Keratinocyte (primary cell): ENCODE results near the gene SLC6A16. TPM values are rescaled to one million over a fixed set of nuclear protein-coding genes. Genes with fewer than 3 reads are reported as not detected.
"Not testable (repeated sequence)": the region's sequence is repeated elsewhere in the genome, so short reads cannot be mapped to it uniquely, and the experiment has no call there.

Experiments used
- DNase-seq: peaks from one replicate; pipeline ENCODE4 v3.0.0-alpha.2; 2011; ENCODE audit warnings: low read depth, missing footprints, low spot score
- FAIRE-seq: peaks from 2 replicates; lab custom pipeline; 2011; peaks lifted over from hg19 to GRCh38; lab: Jason Lieb, UNC
- H2AFZ ChIP-seq: 2 replicates; pipeline ENCODE4 v1.6.0; 2012; ENCODE audit warnings: low read length, control low read depth, inconsistent platforms; ENCODE audit not compliant: control insufficient read depth
- H3K27ac ChIP-seq: 2 replicates; pipeline ENCODE4 v1.5.1; 2011; ENCODE audit warnings: low read length; ENCODE audit not compliant: control insufficient read depth, insufficient read depth
- H3K27me3 ChIP-seq: 3 replicates; pipeline ENCODE4 v1.6.0; 2011; ENCODE audit warnings: low read length; ENCODE audit not compliant: control insufficient read depth, insufficient read depth; ENCODE audit errors: extremely low read depth
- H3K36me3 ChIP-seq, 2 experiments: 2 replicates in 1 of 2; 3 replicates in 1 of 2; pipeline ENCODE4 v1.5.1; 2011; ENCODE audit warnings: low read length in 2 of 2, mild to moderate bottlenecking in 1 of 2; ENCODE audit not compliant: control insufficient read depth in 2 of 2, insufficient read depth in 2 of 2; ENCODE audit errors: extremely low read depth in 1 of 2
- H3K4me1 ChIP-seq: 3 replicates; pipeline ENCODE4 v1.5.1; 2011; ENCODE audit warnings: low read length; ENCODE audit not compliant: control insufficient read depth, insufficient read depth; ENCODE audit errors: extremely low read depth
- H3K4me2 ChIP-seq: 3 replicates; pipeline ENCODE4 v1.6.0; 2011; ENCODE audit warnings: low read depth, low read length; ENCODE audit not compliant: control insufficient read depth, insufficient read depth; ENCODE audit errors: extremely low read depth
- H3K4me3 ChIP-seq, 3 experiments: fragments of 200-600 bp in 1 of 3; sonication (generic) in 1 of 3; 2 replicates in 2 of 3; 3 replicates in 1 of 3; pipeline ENCODE4 v1.5.1; 2011 to 2016; ENCODE audit warnings: low read length in 3 of 3, mild to moderate bottlenecking in 3 of 3, control low read depth in 2 of 3, inconsistent platforms in 1 of 3, low read depth in 1 of 3, mixed read lengths in 1 of 3, mixed run types in 1 of 3, moderate library complexity in 1 of 3; ENCODE audit not compliant: control insufficient read depth in 2 of 3, insufficient read depth in 2 of 3; ENCODE audit errors: extremely low read depth in 1 of 3
- H3K79me2 ChIP-seq: 2 replicates; pipeline ENCODE4 v1.6.0; 2012; ENCODE audit warnings: low read length; ENCODE audit not compliant: control insufficient read depth, insufficient read depth
- H3K9ac ChIP-seq: 3 replicates; pipeline ENCODE4 v1.6.0; 2011; ENCODE audit warnings: low read length; ENCODE audit not compliant: control insufficient read depth, insufficient read depth; ENCODE audit errors: extremely low read depth
- H3K9me1 ChIP-seq: 3 replicates; pipeline ENCODE4 v1.6.0; 2011; ENCODE audit warnings: low read length; ENCODE audit not compliant: control insufficient read depth, insufficient read depth; ENCODE audit errors: extremely low read depth
- H3K9me3 ChIP-seq: 2 replicates; pipeline ENCODE4 v1.5.1; 2012; ENCODE audit warnings: low read depth, low read length; ENCODE audit not compliant: control insufficient read depth
- H4K20me1 ChIP-seq: 3 replicates; pipeline ENCODE4 v1.6.0; 2011; ENCODE audit warnings: low read length; ENCODE audit not compliant: control insufficient read depth, insufficient read depth; ENCODE audit errors: extremely low read depth
- EZH2 ChIP-seq: IDR thresholded peaks from one replicate; pipeline ENCODE4 v1.6.1; 2012; ENCODE audit warnings: inconsistent platforms, mild to moderate bottlenecking, low read length, moderate library complexity
- dilution Hi-C: fragments of 300-500 bp; cut with MboI; formaldehyde crosslinking; loops from one replicate; pipeline ENCODE4 v1.7.0; 2020; ENCODE audit warnings: low sequenced_read_pairs; ENCODE audit not compliant: extremely low pct_ligation_motif_present
- polyA plus RNA-seq, 5 experiments: library from polyadenylated mRNA; depleted of rRNA in 3 of 5; stranded (reverse) in 3 of 5; stranded (forward) in 1 of 5; unstranded in 1 of 5; fragments of >200 nt; gene quantifications; 1 replicate in 1 of 5; 2 replicates in 3 of 5; 3 replicates in 1 of 5; pipeline versions ENCODE4 v1.2.1 to v1.2.3, GENCODE V29; 2011 to 2012; ENCODE audit warnings: missing spikeins in 2 of 5, low read depth in 1 of 5, low replicate concordance in 1 of 5
- TF ChIP-seq, protein P1 (sequence below), 3 experiments: IDR thresholded peaks in 1 of 3; conservative IDR thresholded peaks in 1 of 3; optimal IDR thresholded peaks in 1 of 3; 2 replicates in 2 of 3; 3 replicates in 1 of 3; pipeline versions ENCODE3 to v1.5.1; 2011; ENCODE audit warnings: low read length in 3 of 3, mild to moderate bottlenecking in 3 of 3, moderate library complexity in 2 of 3, control low read depth in 1 of 3, inconsistent platforms in 1 of 3; ENCODE audit not compliant: insufficient read depth in 2 of 3; ENCODE audit errors: extremely low read depth in 1 of 3

SLC6A16 gene
- polyA plus RNA-seq, 1 donor (not counting 4 experiments of a cell fraction or from before 2014, with no cell fraction given): not detected

DNA sequence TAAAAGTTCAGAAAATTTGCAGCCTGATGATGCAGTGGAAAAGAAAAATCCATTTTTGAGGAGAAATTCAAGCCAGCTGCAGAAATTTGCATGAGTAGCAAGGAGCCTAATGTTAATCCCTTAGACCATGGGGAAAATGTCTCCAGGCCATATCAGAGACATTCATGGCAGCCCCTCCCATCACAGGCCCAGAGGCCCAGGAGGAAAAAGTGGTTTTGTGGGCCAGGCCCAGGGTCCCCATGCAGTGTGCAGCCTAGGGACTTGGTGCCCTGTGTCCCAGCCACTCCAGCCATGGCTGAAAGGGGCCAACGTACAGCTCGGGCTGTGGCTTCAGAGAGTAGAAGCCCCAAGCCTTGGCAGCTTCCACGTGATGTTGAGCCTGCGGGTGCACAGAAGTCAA is 36.8 kb downstream of the SLC6A16 start:
- H3K79me2 ChIP-seq, DNase-seq, H2AFZ ChIP-seq, H3K9me3 ChIP-seq, H3K27me3 ChIP-seq, H3K9me1 ChIP-seq, dilution Hi-C loops, FAIRE-seq, H4K20me1 ChIP-seq, H3K4me2 ChIP-seq, H3K4me3 ChIP-seq, H3K27ac ChIP-seq, H3K9ac ChIP-seq, H3K36me3 ChIP-seq, H3K4me1 ChIP-seq: not testable (repeated sequence)

DNA sequence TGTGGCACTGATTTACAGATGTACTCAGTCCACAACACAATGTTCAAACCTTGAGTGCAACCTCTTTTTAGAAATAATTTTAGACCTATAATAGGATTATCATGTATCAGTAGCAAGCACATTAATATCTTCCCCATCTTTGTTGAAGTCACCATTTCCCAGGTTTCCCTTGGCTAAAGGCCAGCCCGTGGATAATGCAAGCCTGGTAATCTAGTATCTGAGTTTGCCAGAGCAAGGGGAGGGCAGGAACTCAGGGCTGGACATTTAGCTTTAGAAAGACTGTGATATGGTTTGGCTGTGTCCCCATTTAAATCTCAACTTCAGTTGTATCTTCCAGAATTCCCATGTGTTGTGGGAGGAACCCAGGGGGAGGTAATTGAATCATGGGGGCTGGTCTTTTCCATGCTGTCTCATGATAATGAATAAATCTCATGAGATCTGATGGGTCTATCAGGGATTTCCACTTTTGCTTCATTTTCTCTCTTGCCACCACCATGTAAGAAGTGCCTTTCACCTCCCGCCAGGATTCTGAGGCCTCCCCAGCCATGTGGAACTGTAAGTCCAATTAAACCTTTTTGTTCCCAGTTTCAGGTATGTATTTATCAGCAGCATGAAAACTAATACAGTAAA is 37.7 kb downstream of the SLC6A16 start:
- no peak for FAIRE-seq
- Histone ChIP-seq H3K9me1 (no peaks in the 10 kb centered on the region), H3K79me2 (no peaks in the 10 kb centered on the region), H3K4me3 (no peak overlapping the region), H3K4me2 (no peak overlapping the region), H3K9me3 (no peaks in the 10 kb centered on the region), H3K27ac (no peak overlapping the region), H4K20me1 (no peaks in the 10 kb centered on the region), H3K9ac (no peak overlapping the region), H3K36me3 (no peaks in the 10 kb centered on the region), H3K27me3 (no peaks in the 10 kb centered on the region), H2AFZ (no peak overlapping the region), H3K4me1 (no peaks in the 10 kb centered on the region)
- no peak for TF ChIP-seq EZH2
- TF ChIP-seq, protein P1, sequence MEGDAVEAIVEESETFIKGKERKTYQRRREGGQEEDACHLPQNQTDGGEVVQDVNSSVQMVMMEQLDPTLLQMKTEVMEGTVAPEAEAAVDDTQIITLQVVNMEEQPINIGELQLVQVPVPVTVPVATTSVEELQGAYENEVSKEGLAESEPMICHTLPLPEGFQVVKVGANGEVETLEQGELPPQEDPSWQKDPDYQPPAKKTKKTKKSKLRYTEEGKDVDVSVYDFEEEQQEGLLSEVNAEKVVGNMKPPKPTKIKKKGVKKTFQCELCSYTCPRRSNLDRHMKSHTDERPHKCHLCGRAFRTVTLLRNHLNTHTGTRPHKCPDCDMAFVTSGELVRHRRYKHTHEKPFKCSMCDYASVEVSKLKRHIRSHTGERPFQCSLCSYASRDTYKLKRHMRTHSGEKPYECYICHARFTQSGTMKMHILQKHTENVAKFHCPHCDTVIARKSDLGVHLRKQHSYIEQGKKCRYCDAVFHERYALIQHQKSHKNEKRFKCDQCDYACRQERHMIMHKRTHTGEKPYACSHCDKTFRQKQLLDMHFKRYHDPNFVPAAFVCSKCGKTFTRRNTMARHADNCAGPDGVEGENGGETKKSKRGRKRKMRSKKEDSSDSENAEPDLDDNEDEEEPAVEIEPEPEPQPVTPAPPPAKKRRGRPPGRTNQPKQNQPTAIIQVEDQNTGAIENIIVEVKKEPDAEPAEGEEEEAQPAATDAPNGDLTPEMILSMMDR (optimal IDR thresholded peaks at IDR 0.05 in 1 of 3, IDR thresholded peaks at IDR 0.05 in 1 of 3, conservative IDR thresholded peaks at IDR 0.05 in 1 of 3; ENCODE audit: extremely low read depth in 1 of 3, insufficient read depth in 2 of 3, low read length in 3 of 3): no peak
- dilution Hi-C loops: no loop called here
- DNase-seq: no peak

DNA sequence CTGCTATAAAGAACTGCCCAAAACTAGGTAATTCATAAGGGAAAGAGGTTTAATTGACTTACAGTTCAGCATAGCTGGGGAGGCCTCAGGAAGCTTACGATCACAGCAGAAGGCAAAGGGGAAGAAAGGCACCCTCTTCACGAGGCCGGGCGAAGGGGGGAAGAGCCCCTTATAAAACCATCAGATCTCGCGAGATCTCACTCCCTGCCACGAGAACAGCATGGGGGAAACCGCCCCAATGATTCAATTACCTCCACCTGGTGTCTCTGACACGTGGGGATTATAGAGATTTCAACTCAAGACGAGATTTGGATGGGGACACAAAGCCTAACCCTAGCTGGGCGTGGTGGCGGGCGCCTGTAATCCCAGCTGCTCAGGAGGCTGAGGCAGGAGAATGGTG is 42.8 kb downstream of the SLC6A16 start:
- FAIRE-seq (no peak), DNase-seq (no peak)
- Histone ChIP-seq H3K4me3 (no peak overlapping the region), H3K9me3 (no peaks in the 10 kb centered on the region), H3K36me3 (no peaks in the 10 kb centered on the region), H3K79me2 (no peaks in the 10 kb centered on the region), H3K4me1 (no peaks in the 10 kb centered on the region), H4K20me1 (no peaks in the 10 kb centered on the region), H3K27ac (no peak overlapping the region), H3K9ac (no peak overlapping the region), H3K4me2 (no peak overlapping the region), H2AFZ (no peak overlapping the region), H3K27me3 (no peaks in the 10 kb centered on the region), H3K9me1 (no peaks in the 10 kb centered on the region)
- TF ChIP-seq, protein P1 (optimal IDR thresholded peaks at IDR 0.05 in 1 of 3, IDR thresholded peaks at IDR 0.05 in 1 of 3, conservative IDR thresholded peaks at IDR 0.05 in 1 of 3; ENCODE audit: extremely low read depth in 1 of 3, insufficient read depth in 2 of 3, low read length in 3 of 3): no peak
- TF ChIP-seq EZH2: no peak
- dilution Hi-C loops: no loop called here
